K562 (cell line): ENCODE results near the gene ARL6IP6. TPM values are rescaled to one million over a fixed set of nuclear protein-coding genes. Genes with fewer than 3 reads are reported as not detected.

Experiments
- CCNT2 ChIP-seq: IDR thresholded peaks from 2 replicates; pipeline ENCODE4 v1.6.1; 2011; ENCODE audit warnings: borderline replicate concordance, low read depth, mild to moderate bottlenecking, moderate library complexity, mixed read lengths, low read length; ENCODE audit not compliant: insufficient read length; ENCODE audit errors: extremely low read depth
- CREB3 ChIP-seq: fragments of 450-650 bp; conservative IDR thresholded peaks from 2 replicates; pipeline ENCODE4 v1.6.1; 2016; ENCODE audit warnings: missing genetic modification characterization, low read depth, mild to moderate bottlenecking, missing compliant biosample characterization, moderate library complexity
- DACH1 ChIP-seq: fragments of 450-650 bp; IDR thresholded peaks from 2 replicates; pipeline ENCODE4 v1.6.1; 2018; ENCODE audit not compliant: partially characterized antibody
- ETV1 ChIP-seq: fragments of 450-650 bp; conservative IDR thresholded peaks from 2 replicates; pipeline ENCODE4 v1.6.1; 2016; ENCODE audit warnings: missing genetic modification characterization, control low read depth, low read depth, missing compliant biosample characterization
- HDAC1 ChIP-seq, 2 experiments: fragments of 450-650 bp; IDR thresholded peaks; 2 replicates each; pipeline ENCODE4 v1.6.1; 2016 to 2017; ENCODE audit warnings: inconsistent platforms in 1 of 2, mild to moderate bottlenecking in 1 of 2, moderate library complexity in 1 of 2
- HMBOX1 ChIP-seq: sonication (generic); IDR thresholded peaks from 2 replicates; pipeline ENCODE4 v1.6.1; 2016
- MAFK ChIP-seq: IDR thresholded peaks from 2 replicates; pipeline ENCODE4 v1.6.1; 2011; ENCODE audit warnings: low read length, improper control_type of control experiment
- MCM3 ChIP-seq: fragments of 450-650 bp; IDR thresholded peaks from 2 replicates; pipeline ENCODE4 v1.6.1; 2016
- MED1 ChIP-seq: sonication (generic); formaldehyde crosslinking; IDR thresholded peaks from 2 replicates; pipeline ENCODE4 v1.8.1; 2023; ENCODE audit warnings: missing genetic modification reagents, borderline replicate concordance
- MITF ChIP-seq: IDR thresholded peaks from 2 replicates; pipeline ENCODE4 v1.6.1; 2014; ENCODE audit warnings: antibody characterized with exemption
- MYC ChIP-seq, 2 experiments: fragments of 250-450 bp in 1 of 2; sonication (Bioruptor Pico) in 1 of 2; IDR thresholded peaks; 2 replicates each; pipeline versions ENCODE4 v1.5.1 to v1.6.1; 2012 to 2021; ENCODE audit warnings: low read depth in 2 of 2, borderline replicate concordance in 1 of 2, improper control_type of control experiment in 1 of 2, low read length in 1 of 2, mild to moderate bottlenecking in 1 of 2, moderate library complexity in 1 of 2
- SIX5 ChIP-seq, 2 experiments: IDR thresholded peaks; 2 replicates each; pipeline ENCODE4 v1.6.1; 2011; ENCODE audit warnings: low read length in 2 of 2, borderline replicate concordance in 1 of 2, low read depth in 1 of 2, mild to moderate bottlenecking in 1 of 2, moderate library complexity in 1 of 2; ENCODE audit not compliant: insufficient read depth in 1 of 2
- SNIP1 ChIP-seq: fragments of 450-650 bp; IDR thresholded peaks from 2 replicates; pipeline ENCODE4 v1.7.1; 2017; ENCODE audit warnings: low read depth, mild to moderate bottlenecking
- STAT6 ChIP-seq: sonication (generic); formaldehyde crosslinking; IDR thresholded peaks from 2 replicates; pipeline ENCODE4 v1.8.1; 2023; ENCODE audit warnings: mild to moderate bottlenecking, missing genetic modification reagents
- TGIF2 ChIP-seq: sonication (generic); formaldehyde crosslinking; IDR thresholded peaks from 2 replicates; pipeline ENCODE4 v1.8.1; 2022; ENCODE audit warnings: mild to moderate bottlenecking, missing genetic modification reagents, moderate library complexity
- THRAP3 ChIP-seq: fragments of 450-650 bp; IDR thresholded peaks from 2 replicates; pipeline ENCODE4 v1.6.1; 2016; ENCODE audit warnings: mild to moderate bottlenecking, inconsistent platforms, borderline replicate concordance
- YBX1 ChIP-seq: fragments of 450-650 bp; IDR thresholded peaks from 2 replicates; pipeline ENCODE4 v1.7.1; 2016; ENCODE audit warnings: mild to moderate bottlenecking
- ZNF143 ChIP-seq: sonication (generic); formaldehyde crosslinking; IDR thresholded peaks from 2 replicates; pipeline ENCODE4 v1.9.0; 2022; ENCODE audit warnings: mild to moderate bottlenecking, missing genetic modification reagents
- ZNF175 ChIP-seq: fragments of 200-800 bp; sonication (Bioruptor generic); IDR thresholded peaks from 2 replicates; pipeline ENCODE4 v1.6.1; 2016; ENCODE audit warnings: low read depth, mild to moderate bottlenecking, missing genetic modification characterization, missing compliant biosample characterization
- ZNF224 ChIP-seq: sonication (generic); formaldehyde crosslinking; IDR thresholded peaks from 2 replicates; pipeline ENCODE4 v1.8.0; 2022; ENCODE audit warnings: mild to moderate bottlenecking, missing genetic modification reagents
- ZNF232 ChIP-seq: sonication (generic); formaldehyde crosslinking; IDR thresholded peaks from 2 replicates; pipeline ENCODE4 v1.8.0; 2022; ENCODE audit warnings: mild to moderate bottlenecking, missing genetic modification reagents
- polyA plus RNA-seq, 8 experiments: library from polyadenylated mRNA; depleted of rRNA in 4 of 8; stranded (reverse) in 5 of 8; unstranded in 3 of 8; fragments of >200 nt; fragmentation: Nextera tagmentation in 2 of 8; fragmentation: Illumina TruSeq in 1 of 8; extraction: Ambion mirVana in 2 of 8; extraction: Trizol in 1 of 8; gene quantifications; 2 replicates each; pipeline versions ENCODE4 v1.2.1 to v1.2.3, GENCODE V29; 2011 to 2014; ENCODE audit warnings: inconsistent platforms in 1 of 8, missing spikeins in 1 of 8
- total RNA-seq, 7 experiments: library from RNA; depleted of rRNA in 6 of 7; stranded (reverse); fragments of >200 nt in 6 of 7; fragmentation: Illumina TruSeq in 2 of 7; extraction: Trizol in 2 of 7; gene quantifications; 2 replicates each; pipeline versions ENCODE4 v1.2.1 to v1.2.3, GENCODE V29; 2011 to 2021; ENCODE audit warnings: low replicate concordance in 1 of 7

Gene ARL6IP6
- total and polyA plus RNA-seq, 9 of the 15 experiments (the other 6 are each of a cell fraction or from before 2014, with no cell fraction given), result 19.2 to 98.5 (median 36.2) TPM

GRCh38 chr2:152718076-152718908 is at the start of gene ARL6IP6 (continued):
- no peak for TF ChIP-seq CREB3 (tag)
- TF ChIP-seq STAT6 (CRISPR knock-in tag), result no peak; the same call in 1 of the 2 replicates
- peak; percentile 20 to 25; a peak in 1 of 4 replicates for TF ChIP-seq SIX5 (IDR thresholded peaks at IDR 0.05; ENCODE audit: borderline replicate concordance in 1 of 2, insufficient read depth in 1 of 2, low read depth in 1 of 2, low read length in 2 of 2)
- TF ChIP-seq DACH1, result no peak
- peak; percentile 54; the same call in 1 of the 2 replicates for TF ChIP-seq TGIF2 (CRISPR knock-in tag)
- no peak for TF ChIP-seq ZNF143 (CRISPR knock-in tag)
- TF ChIP-seq MED1 (CRISPR knock-in tag), result no peak
- no peak for TF ChIP-seq ETV1 (tag)
- TF ChIP-seq MYC (IDR thresholded peaks at IDR 0.05; ENCODE audit: low read depth, low read length), result peak; percentile 61; the same call in 1 of the 2 replicates
- 0 out of 2 replicates have a peak, but pooled peaks have one; percentile 44 for TF ChIP-seq MYC (CRISPR knock-in tag; IDR thresholded peaks at IDR 0.05; ENCODE audit: borderline replicate concordance, low read depth)
- TF ChIP-seq ZNF224, result no peak
- no peak for TF ChIP-seq ZNF175 (CRISPR knock-in tag)
- peak; percentile 83; the same call in 1 of the 2 replicates for TF ChIP-seq THRAP3
- peak; percentile 78 for TF ChIP-seq CCNT2
- peak; percentile 66; the same call in 1 of the 2 replicates for TF ChIP-seq SNIP1
- no peak for TF ChIP-seq YBX1
- no peak for TF ChIP-seq MCM3
- no peak for TF ChIP-seq HMBOX1
- 0 out of 2 replicates have a peak, but pooled peaks have one; percentile 9 for TF ChIP-seq MAFK
- TF ChIP-seq HDAC1 (IDR thresholded peaks at IDR 0.05), result peak in 1 of 2 experiments; percentile 91; a peak in 3 of 4 replicates
- TF ChIP-seq MITF, result no peak; the same call in 1 of the 2 replicates
- no peak for TF ChIP-seq ZNF232 (CRISPR knock-in tag)
